GM12878 (cell line): ENCODE data around the gene VPS45. TPM values are rescaled to one million over a fixed set of nuclear protein-coding genes. Genes with fewer than 3 reads are reported as not detected.
A peak's percentile ranks its signal among the peaks of the same experiment; 100 is the strongest.

ENCODE experiments used
- CEBPZ ChIP-seq: fragments of 150-350 bp; IDR thresholded peaks from 2 replicates; pipeline ENCODE4 v1.6.1; 2016; ENCODE audit warnings: low read depth, low read length
- CHD4 ChIP-seq: fragments of 200-600 bp; sonication (generic); IDR thresholded peaks from 2 replicates; pipeline ENCODE4 v1.6.1; 2016; ENCODE audit warnings: mild to moderate bottlenecking
- CUX1 ChIP-seq: IDR thresholded peaks from 2 replicates; pipeline ENCODE4 v1.6.1; 2012; ENCODE audit warnings: improper control_type of control experiment, low read depth, low read length; ENCODE audit not compliant: insufficient replicate concordance
- DPF2 ChIP-seq: fragments of 450-650 bp; IDR thresholded peaks from 2 replicates; pipeline ENCODE4 v1.6.1; 2017; ENCODE audit warnings: mild to moderate bottlenecking
- IKZF1 ChIP-seq: fragments of 450-650 bp; conservative IDR thresholded peaks from 2 replicates; pipeline ENCODE4 v1.6.1; 2017; ENCODE audit warnings: antibody characterized with exemption, mild to moderate bottlenecking
- MLLT1 ChIP-seq: fragments of 450-650 bp; IDR thresholded peaks from 2 replicates; pipeline ENCODE4 v1.6.1; 2016; ENCODE audit warnings: mild to moderate bottlenecking
- NBN ChIP-seq: fragments of 450-650 bp; IDR thresholded peaks from 2 replicates; pipeline ENCODE4 v1.6.1; 2016
- SIN3A ChIP-seq: IDR thresholded peaks from 2 replicates; pipeline ENCODE4 v1.6.1; 2012; ENCODE audit warnings: low read depth, low read length, improper control_type of control experiment
- SKIL ChIP-seq: fragments of 450-650 bp; IDR thresholded peaks from 2 replicates; pipeline ENCODE4 v1.6.1; 2017; ENCODE audit warnings: mild to moderate bottlenecking, low read depth, inconsistent platforms; ENCODE audit not compliant: poor library complexity, severe bottlenecking
- SMARCA5 ChIP-seq: fragments of 450-650 bp; IDR thresholded peaks from 2 replicates; pipeline ENCODE4 v1.6.1; 2017; ENCODE audit warnings: mild to moderate bottlenecking
- SMC3 ChIP-seq: IDR thresholded peaks from 2 replicates; pipeline ENCODE4 v1.6.1; 2011; ENCODE audit warnings: low read length, improper control_type of control experiment, borderline replicate concordance
- SPI1 ChIP-seq: IDR thresholded peaks from 2 replicates; pipeline ENCODE4 v1.6.1; 2011; ENCODE audit warnings: low read depth, mild to moderate bottlenecking, low read length, moderate library complexity, borderline replicate concordance; ENCODE audit not compliant: insufficient read depth
- SREBF1 ChIP-seq: IDR thresholded peaks from 2 replicates; pipeline ENCODE4 v1.6.1; 2012; ENCODE audit warnings: mild to moderate bottlenecking, low read length
- USF1 ChIP-seq: IDR thresholded peaks from 2 replicates; pipeline ENCODE4 v1.6.1; 2011; ENCODE audit warnings: borderline replicate concordance, low read depth, mild to moderate bottlenecking, moderate library complexity, mixed read lengths, low read length; ENCODE audit not compliant: insufficient read depth; ENCODE audit errors: extremely low read length
- polyA plus RNA-seq, 11 experiments: library from polyadenylated mRNA; depleted of rRNA in 4 of 11; unstranded in 6 of 11; stranded (reverse) in 5 of 11; fragments of >200 nt; fragmentation: Nextera tagmentation in 4 of 11; fragmentation: Illumina TruSeq in 1 of 11; extraction: Ambion mirVana in 4 of 11; extraction: Trizol in 1 of 11; gene quantifications; 1 replicate in 1 of 11; 2 replicates in 10 of 11; pipeline versions ENCODE4 v1.2.1 to v1.2.3, GENCODE V29; 2011 to 2016; ENCODE audit warnings: inconsistent platforms in 2 of 11, missing spikeins in 2 of 11, low read depth in 1 of 11
- total RNA-seq, 4 experiments: library from RNA; depleted of rRNA in 3 of 4; stranded (reverse); fragments of >200 nt in 3 of 4; fragmentation: Illumina TruSeq in 1 of 4; extraction: Trizol in 1 of 4; gene quantifications; 2 replicates each; pipeline versions ENCODE4 v1.2.1 to v1.2.3, GENCODE V29; 2013 to 2021

VPS45 gene
- total and polyA plus RNA-seq, 10 of the 15 experiments (the other 5 are each of a cell fraction or from before 2014, with no cell fraction given), result 24.4 to 48.7 (median 34.5) TPM

- TF ChIP-seq SMC3 (peak; percentile 78; the same call in 1 of the 2 replicates), CHD4 (no peak), CUX1 (no peak), IKZF1 (peak; percentile 53; the same call in 1 of the 2 replicates), SKIL (no peak), USF1 (no peak), DPF2 (peak; percentile 45; the same call in 1 of the 2 replicates), SPI1 (no peak), SIN3A (0 out of 2 replicates have a peak, but pooled peaks have one; percentile 29), CEBPZ (no peak), SREBF1 (no peak), NBN (0 out of 2 replicates have a peak, but pooled peaks have one; percentile 43), SMARCA5 (peak; percentile 79; the same call in 1 of the 2 replicates), MLLT1 (peak; percentile 43; the same call in 1 of the 2 replicates)
Measured at GRCh38 chr1:150165622-150166612, 98.3 kb downstream of the VPS45 start (continued).
